HG03139 (cell line): Measurements from ENCODE around the gene FGF13.

Experiments used
- ATAC-seq: cut with Tn5 transposase; IDR thresholded peaks from one replicate; pipeline ENCODE4 v1.9.1; 2021; ENCODE audit not compliant: unreplicated experiment

The FGF13 gene

DNA sequence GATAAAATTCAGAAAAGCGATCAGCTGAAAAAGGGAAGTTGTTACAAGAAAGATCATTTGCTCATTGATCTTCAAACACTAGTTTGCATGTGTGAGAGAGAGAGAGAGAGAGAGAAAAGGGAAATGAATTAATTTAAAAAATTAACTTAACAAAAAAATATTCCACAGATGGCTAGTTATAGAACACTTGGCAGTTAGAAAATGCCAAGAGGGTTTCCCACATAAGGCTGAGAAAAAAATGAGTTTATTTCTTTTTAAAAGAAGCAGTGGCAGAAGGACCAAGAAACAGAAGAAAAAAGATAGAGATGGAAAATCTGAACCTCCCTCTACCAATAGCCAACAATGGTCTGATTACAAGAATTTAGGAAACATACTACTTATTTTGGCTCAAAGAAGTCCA is 47.1 kb downstream of the FGF13 start:
- ATAC-seq: no peak

GRCh38 chrX:138664016-138664415 is 47.5 kb downstream of the FGF13 start:
- no peak for ATAC-seq

DNA sequence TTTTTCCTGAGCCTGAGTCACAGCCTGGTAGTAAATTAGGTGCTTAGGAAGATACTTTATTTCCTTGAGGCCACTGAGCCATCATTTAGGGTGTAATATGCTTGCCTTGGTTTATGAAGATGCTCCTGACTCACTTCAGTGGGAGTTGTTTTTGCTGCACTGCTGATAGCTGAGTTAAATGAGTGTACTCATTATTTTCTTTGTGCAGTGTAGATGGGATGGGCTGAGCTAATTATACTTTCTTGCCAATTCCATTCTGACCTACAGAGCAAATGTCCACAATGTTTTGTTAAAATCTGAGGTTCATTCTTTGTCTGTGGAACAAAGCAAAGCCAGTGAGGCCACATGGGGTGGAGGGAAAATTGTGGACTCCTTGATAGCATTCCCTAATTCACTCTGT is 60.0 kb downstream of the FGF13 start:
- no peak for ATAC-seq

- ATAC-seq: no peak
Observed at GRCh38 chrX:138648568-138648967, 62.9 kb downstream of the FGF13 start.

- ATAC-seq: no peak
Observed at GRCh38 chrX:138638996-138639395, 72.5 kb downstream of the FGF13 start.
